Urothelium cell line (cell line): ENCODE data around the gene SYNE2.
A peak's percentile ranks its signal among the peaks of the same experiment; 100 is the strongest.
"Not testable (repeated sequence)": the region's sequence is repeated elsewhere in the genome, so short reads cannot be mapped to it uniquely, and the experiment has no call there.

Source experiments
- DNase-seq: peaks from one replicate; pipeline ENCODE4 v3.0.0; 2011; ENCODE audit warnings: low spot score, mixed read lengths
- FAIRE-seq: peaks from 2 replicates; lab custom pipeline; 2011; peaks lifted over from hg19 to GRCh38; lab: Jason Lieb, UNC

SYNE2 gene

GRCh38 chr14:63867933-63868921 lies 15.4 kb downstream of the SYNE2 start:
- DNase-seq (no peak), FAIRE-seq (peak; percentile 17)

- DNase-seq = not testable (repeated sequence)
- peak; percentile 99 for FAIRE-seq
Measured at GRCh38 chr14:63869940-63870752, 17.3 kb downstream of the SYNE2 start.

- not testable (repeated sequence) for FAIRE-seq, DNase-seq
Measured at GRCh38 chr14:63870753-63871037, 17.9 kb downstream of the SYNE2 start.

- DNase-seq = no peak
- FAIRE-seq = no peak
Measured at GRCh38 chr14:63874223-63874622, 21.4 kb downstream of the SYNE2 start.

- FAIRE-seq (peak; percentile 46), DNase-seq (no peak)
Measured at GRCh38 chr14:63875311-63875710, 22.5 kb downstream of the SYNE2 start.

- DNase-seq (no peak), FAIRE-seq (no peak)
Measured at GRCh38 chr14:63877550-63877939, 24.7 kb downstream of the SYNE2 start.

- FAIRE-seq (peak; percentile 90), DNase-seq (no peak)
Measured at GRCh38 chr14:63878052-63878451, 25.2 kb downstream of the SYNE2 start.

- FAIRE-seq = no peak
- no peak for DNase-seq
Measured at GRCh38 chr14:63878792-63879191, 26.0 kb downstream of the SYNE2 start.

GRCh38 chr14:63881926-63882325 lies 29.1 kb downstream of the SYNE2 start:
- no peak for DNase-seq
- no peak for FAIRE-seq

GRCh38 chr14:63887899-63888298 lies 35.1 kb downstream of the SYNE2 start:
- DNase-seq (no peak), FAIRE-seq (no peak)

GRCh38 chr14:63890553-63890952 lies 37.7 kb downstream of the SYNE2 start:
- no peak for DNase-seq

GRCh38 chr14:63891148-63891975 lies 38.6 kb downstream of the SYNE2 start:
- FAIRE-seq = no peak
- no peak for DNase-seq

More at GRCh38 chr14:63890553-63890952, 37.7 kb downstream of the SYNE2 start:
- no peak for FAIRE-seq

GRCh38 chr14:63892265-63892664 lies 39.5 kb downstream of the SYNE2 start:
- DNase-seq = no peak
- no peak for FAIRE-seq

GRCh38 chr14:63893701-63894458 lies 41.1 kb downstream of the SYNE2 start:
- FAIRE-seq (no peak), DNase-seq (no peak)

- no peak for DNase-seq
- FAIRE-seq = no peak
Measured at GRCh38 chr14:63895510-63895909, 42.7 kb downstream of the SYNE2 start.

- FAIRE-seq (no peak), DNase-seq (peak; percentile 77)
Measured at GRCh38 chr14:63896278-63896720, 43.5 kb downstream of the SYNE2 start.

GRCh38 chr14:63897721-63898163 lies 44.9 kb downstream of the SYNE2 start:
- FAIRE-seq (no peak), DNase-seq (no peak)

- DNase-seq (no peak), FAIRE-seq (no peak)
Measured at GRCh38 chr14:63899953-63900352, 47.1 kb downstream of the SYNE2 start.

GRCh38 chr14:63901434-63902085 lies 48.8 kb downstream of the SYNE2 start:
- DNase-seq = no peak
- peak; percentile 30 for FAIRE-seq
